Ramos (cell line): ENCODE measurements around the gene EVPL.

Source experiments
- in situ Hi-C: fragments of 300-500 bp; cut with MboI; formaldehyde crosslinking; loops from one replicate; pipeline ENCODE4 v1.14.3; 2022; ENCODE audit warnings: low sequenced_read_pairs; ENCODE audit not compliant: unreplicated experiment

Gene EVPL

GRCh38 chr17:76019833-76020467, 7.2 kb downstream of the EVPL start:
- in situ Hi-C loops, result no loop called here

- in situ Hi-C loops, result no loop called here
These were observed 8.3 kb downstream of the EVPL start for GRCh38 chr17:76018801-76019200.

GRCh38 chr17:76018340-76018680, 8.8 kb downstream of the EVPL start:
- in situ Hi-C loops, result no loop called here

- in situ Hi-C loops, result no loop called here
These were observed 9.4 kb downstream of the EVPL start for GRCh38 chr17:76017481-76018339.

- in situ Hi-C loops, result loop anchor here (5.0 kb wide), 1 partner anchor 277 kb away; no protein-coding TSS in a partner anchor
These were observed 12.2 kb downstream of the EVPL start for GRCh38 chr17:76014925-76015261.

- in situ Hi-C loops, result loop anchor here (5.0 kb wide), 1 partner anchor 278 kb away; no protein-coding TSS in a partner anchor
These were observed 12.8 kb downstream of the EVPL start for GRCh38 chr17:76014100-76014924.

GRCh38 chr17:76013377-76013932, 13.7 kb downstream of the EVPL start:
- in situ Hi-C loops, result loop anchor here (5.0 kb wide), 1 partner anchor 279 kb away; no protein-coding TSS in a partner anchor

GRCh38 chr17:76011951-76012350, 15.2 kb downstream of the EVPL start:
- in situ Hi-C loops, result loop anchor here (5.0 kb wide), 1 partner anchor 280 kb away; no protein-coding TSS in a partner anchor

- in situ Hi-C loops, result loop anchor here (5.0 kb wide), 3 partner anchors 92 to 282 kb away; partner anchors contain the start of gene EXOC7
These were observed 17.0 kb downstream of the EVPL start for GRCh38 chr17:76009969-76010661.

GRCh38 chr17:76009447-76009846, 17.7 kb downstream of the EVPL start:
- in situ Hi-C loops, result loop anchor here (5.0 kb wide), 2 partner anchors 93 to 102 kb away; partner anchors contain the start of gene EXOC7

GRCh38 chr17:76008630-76009425, 18.3 kb downstream of the EVPL start:
- in situ Hi-C loops, result loop anchor here (5.0 kb wide), 2 partner anchors 93 to 102 kb away; partner anchors contain the start of gene EXOC7

GRCh38 chr17:76008208-76008607, 18.9 kb downstream of the EVPL start:
- in situ Hi-C loops, result loop anchor here (5.0 kb wide), 2 partner anchors 94 to 101 kb away; partner anchors contain the start of gene EXOC7

- in situ Hi-C loops, result loop anchor here (5.0 kb wide), 2 partner anchors 94 to 101 kb away; partner anchors contain the start of gene EXOC7
These were observed 19.3 kb downstream of the EVPL start for GRCh38 chr17:76007850-76008165.

- in situ Hi-C loops, result loop anchor here (5.0 kb wide), 2 partner anchors 95 to 100 kb away; partner anchors contain the start of gene EXOC7
These were observed 19.8 kb downstream of the EVPL start for GRCh38 chr17:76007131-76007849.

- in situ Hi-C loops, result loop anchor here (5.0 kb wide), 2 partner anchors 97 to 98 kb away; partner anchors contain the start of gene EXOC7
These were observed 21.6 kb downstream of the EVPL start for GRCh38 chr17:76005263-76006149.

GRCh38 chr17:76004750-76005262, 22.3 kb downstream of the EVPL start:
- in situ Hi-C loops, result loop anchor here (5.0 kb wide), 2 partner anchors 97 to 98 kb away; partner anchors contain the start of gene EXOC7

GRCh38 chr17:76003915-76004314, 23.2 kb downstream of the EVPL start:
- in situ Hi-C loops, result no loop called here
